Rectal smooth muscle tissue (tissue), 1 donor: ENCODE measurements around the gene CERS3.
A peak's percentile ranks its signal among the peaks of the same experiment; 100 is the strongest.

ENCODE experiments used
- H3K27ac ChIP-seq: one replicate; pipeline ENCODE4 v1.7.0; 2013; ENCODE audit warnings: low read depth, low read length, inconsistent platforms
- H3K27me3 ChIP-seq: one replicate; pipeline ENCODE4 v1.7.0; 2013; ENCODE audit warnings: low read length; ENCODE audit not compliant: control insufficient read depth, insufficient read depth
- H3K36me3 ChIP-seq: one replicate; pipeline ENCODE4 v1.7.0; 2013; ENCODE audit warnings: low read length; ENCODE audit not compliant: control insufficient read depth, insufficient read depth
- H3K4me1 ChIP-seq: one replicate; pipeline ENCODE4 v1.7.0; 2013; ENCODE audit warnings: low read length; ENCODE audit not compliant: control insufficient read depth, insufficient read depth
- H3K4me3 ChIP-seq: one replicate; pipeline ENCODE4 v1.7.0; 2013; ENCODE audit warnings: low read length
- H3K9ac ChIP-seq: one replicate; pipeline ENCODE4 v1.7.0; 2013; ENCODE audit warnings: low read length

The CERS3 gene

DNA sequence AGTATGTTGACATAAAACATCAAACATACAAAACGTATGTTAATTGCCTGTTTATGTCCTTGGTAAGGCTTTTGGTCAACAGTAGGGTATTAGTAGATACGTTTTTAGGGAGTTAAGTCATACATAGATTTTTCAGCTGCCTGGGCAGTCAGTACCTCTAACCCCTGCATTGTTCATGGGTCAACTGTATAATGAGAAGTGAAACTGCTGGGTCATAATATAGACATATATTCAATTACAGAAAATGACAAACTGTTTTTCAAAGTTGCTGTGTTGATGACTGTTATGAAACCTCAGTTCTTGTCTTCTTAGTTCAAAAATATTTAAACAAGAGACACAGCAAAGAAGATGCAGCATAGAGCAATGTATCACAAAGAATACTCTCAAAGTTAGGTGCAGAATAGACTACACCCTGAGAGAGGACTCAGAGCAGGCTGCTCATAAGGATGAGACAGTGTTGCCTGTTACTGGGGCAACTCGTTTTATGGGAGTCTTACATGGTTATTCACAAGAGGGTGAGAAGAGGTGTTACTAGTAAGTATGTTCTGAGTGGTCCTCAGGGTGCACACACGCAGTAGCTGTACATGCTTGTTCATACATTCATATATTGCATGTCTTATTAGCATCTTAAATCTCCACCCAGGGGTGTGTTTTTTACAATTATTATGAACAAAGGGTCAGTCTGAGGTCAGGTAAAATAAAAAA, 133.9 kb downstream of the CERS3 start:
- peaks cover 2% of the 10 kb centered on the region for H3K4me1 ChIP-seq
- no peak overlapping the region for H3K27ac ChIP-seq
- no peaks in the 10 kb centered on the region for H3K27me3 ChIP-seq
- no peaks in the 10 kb centered on the region for H3K36me3 ChIP-seq
- H3K4me3 ChIP-seq = no peak overlapping the region
- no peak overlapping the region for H3K9ac ChIP-seq

DNA sequence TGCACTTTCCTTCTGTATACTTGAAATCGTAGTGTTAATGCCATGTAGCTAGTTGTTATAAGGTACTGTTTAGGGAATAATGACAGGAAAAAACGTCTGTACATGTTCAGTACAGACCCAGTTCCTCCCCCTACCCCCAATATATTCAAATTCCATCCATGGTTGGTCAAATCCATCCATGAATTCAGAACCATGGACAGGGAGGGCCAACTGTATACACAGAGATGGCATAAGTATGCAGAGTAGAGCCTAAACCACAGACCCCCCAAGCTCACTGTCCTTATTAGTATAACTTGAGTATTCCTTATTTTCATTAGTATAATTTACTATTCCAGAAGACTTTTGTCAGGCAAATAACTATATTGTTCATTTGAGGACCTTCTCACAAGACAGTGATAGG, 135.7 kb downstream of the CERS3 start:
- H3K27ac ChIP-seq = no peak overlapping the region
- peaks cover 2% of the 10 kb centered on the region for H3K4me1 ChIP-seq
- H3K36me3 ChIP-seq = no peaks in the 10 kb centered on the region
- H3K4me3 ChIP-seq = no peak overlapping the region
- H3K27me3 ChIP-seq = no peaks in the 10 kb centered on the region
- no peak overlapping the region for H3K9ac ChIP-seq

- no peak overlapping the region for H3K9ac ChIP-seq
- H3K4me1 ChIP-seq = no peaks in the 10 kb centered on the region
- no peak overlapping the region for H3K4me3 ChIP-seq
- no peaks in the 10 kb centered on the region for H3K27me3 ChIP-seq
- no peak overlapping the region for H3K27ac ChIP-seq
- H3K36me3 ChIP-seq = no peaks in the 10 kb centered on the region
Observed at GRCh38 chr15:100385300-100386050, 143.3 kb downstream of the CERS3 start.

DNA sequence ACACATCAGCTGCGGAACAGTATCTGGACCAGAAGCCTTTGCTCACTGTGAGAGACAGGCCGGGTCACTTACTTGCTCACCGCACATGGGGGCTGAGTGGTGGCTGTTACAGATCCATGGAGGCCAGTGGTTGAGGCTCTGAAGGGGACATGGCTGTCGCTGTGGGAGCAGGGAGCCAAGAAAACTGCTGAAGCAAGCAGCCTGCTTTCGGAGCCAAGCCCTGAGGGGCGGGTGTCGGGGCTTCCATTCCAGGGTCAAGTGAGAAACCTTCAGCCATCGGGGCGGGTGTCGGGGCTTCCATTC, 144.7 kb downstream of the CERS3 start:
- Histone ChIP-seq H3K27me3 (no peaks in the 10 kb centered on the region), H3K9ac (no peak overlapping the region), H3K36me3 (no peaks in the 10 kb centered on the region), H3K27ac (no peak overlapping the region), H3K4me1 (no peaks in the 10 kb centered on the region), H3K4me3 (no peak overlapping the region)

DNA sequence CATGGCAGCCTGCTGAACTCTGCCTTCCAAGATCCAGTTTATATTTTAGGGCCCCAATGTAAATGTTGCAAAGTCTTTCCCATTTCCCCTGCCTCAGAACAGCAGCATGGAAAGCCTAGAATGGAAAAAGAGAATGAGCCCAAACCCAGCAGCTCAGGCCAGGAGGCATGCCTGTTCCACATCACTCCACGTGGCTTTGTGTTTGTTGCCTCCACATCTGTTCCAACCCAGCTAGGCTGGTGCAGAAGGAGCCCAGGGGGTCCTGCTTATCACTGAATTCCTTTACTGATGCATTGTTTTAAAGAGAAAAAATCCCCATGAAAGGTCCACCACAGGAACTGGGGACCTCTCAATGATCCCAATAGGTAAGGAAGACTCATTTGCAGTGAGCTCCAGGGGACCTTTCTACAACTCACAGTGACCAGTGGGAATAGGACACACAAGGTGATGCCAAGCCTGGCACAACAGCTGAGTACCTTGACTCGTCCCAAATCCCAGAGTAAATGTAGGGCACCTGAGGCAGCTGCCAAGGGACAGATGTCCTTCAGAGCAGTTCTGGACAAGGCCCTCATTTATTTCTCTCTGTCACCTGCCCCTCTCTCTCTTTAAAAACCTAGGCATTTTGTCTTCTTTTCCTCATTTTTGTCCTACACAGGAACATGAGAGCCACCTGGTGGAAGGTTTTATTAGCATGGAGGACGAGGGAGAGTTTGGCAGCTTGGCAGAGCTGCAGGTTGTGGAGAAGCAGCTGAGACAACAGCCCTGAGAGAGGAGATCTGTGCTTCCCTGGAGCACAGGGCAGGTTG, 145.2 kb downstream of the CERS3 start:
- H3K4me3 ChIP-seq = no peak overlapping the region
- no peaks in the 10 kb centered on the region for H3K36me3 ChIP-seq
- H3K27ac ChIP-seq = no peak overlapping the region
- H3K27me3 ChIP-seq = no peaks in the 10 kb centered on the region
- no peak overlapping the region for H3K9ac ChIP-seq
- H3K4me1 ChIP-seq = no peaks in the 10 kb centered on the region

DNA sequence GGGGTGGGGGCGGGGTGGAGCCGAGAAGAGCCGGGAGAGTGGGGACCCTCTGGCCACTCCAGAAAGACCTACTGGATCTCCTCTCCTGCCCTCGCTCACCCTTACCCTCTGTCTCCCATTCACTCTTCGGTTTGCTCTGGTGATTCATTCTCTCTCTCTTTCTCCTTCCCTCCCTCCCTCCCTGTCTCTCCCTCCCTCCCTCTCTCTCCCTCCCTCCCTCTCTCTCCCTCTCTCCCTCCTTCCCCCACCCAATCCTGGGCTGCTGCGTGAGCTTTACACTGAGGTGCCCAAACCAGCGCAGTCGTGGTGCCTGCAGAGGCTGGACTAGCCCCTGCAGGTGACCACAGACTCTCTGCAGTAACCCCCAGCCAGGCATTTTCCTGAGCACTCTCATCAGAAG, 154.8 kb downstream of the CERS3 start:
- Histone ChIP-seq H3K9ac (no peak overlapping the region), H3K27me3 (peaks cover 2% of the 10 kb centered on the region), H3K36me3 (no peaks in the 10 kb centered on the region), H3K27ac (no peak overlapping the region), H3K4me3 (no peak overlapping the region), H3K4me1 (no peaks in the 10 kb centered on the region)

- peak overlapping the region; percentile 30 for H3K4me3 ChIP-seq
Observed at GRCh38 chr15:100373120-100373896, 155.4 kb downstream of the CERS3 start.

DNA sequence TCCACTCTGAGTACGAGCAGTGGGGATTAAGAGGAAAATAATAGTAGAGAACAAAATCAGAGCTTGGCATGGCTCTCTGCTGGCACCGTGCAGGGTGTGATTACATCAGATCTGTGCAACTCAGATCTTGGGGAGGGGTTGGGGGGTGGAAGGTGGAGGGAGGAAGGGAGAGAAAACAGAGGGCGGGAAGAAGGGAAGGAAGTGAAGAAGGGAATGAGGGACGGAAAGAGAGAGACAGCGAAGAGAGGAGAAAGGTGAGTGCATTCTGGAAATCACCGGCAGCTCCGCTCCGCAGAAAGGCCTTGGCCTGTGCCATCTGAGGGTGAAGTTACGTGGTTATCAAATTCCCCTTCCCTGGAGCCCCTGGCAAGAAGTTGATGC, 156.0 kb downstream of the CERS3 start:
- H3K4me3 ChIP-seq = peak overlapping the region; percentile 30
- peaks cover 2% of the 10 kb centered on the region for H3K27me3 ChIP-seq
- no peak overlapping the region for H3K9ac ChIP-seq

More at GRCh38 chr15:100373120-100373896, 155.4 kb downstream of the CERS3 start:
- Histone ChIP-seq H3K27me3 (peaks cover 2% of the 10 kb centered on the region), H3K9ac (no peak overlapping the region), H3K36me3 (no peaks in the 10 kb centered on the region), H3K27ac (no peak overlapping the region), H3K4me1 (no peaks in the 10 kb centered on the region)

GRCh38 chr15:100355342-100355741, 173.4 kb downstream of the CERS3 start:
- H3K4me1 ChIP-seq = no peaks in the 10 kb centered on the region
- no peaks in the 10 kb centered on the region for H3K27me3 ChIP-seq
- no peaks in the 10 kb centered on the region for H3K36me3 ChIP-seq
- no peak overlapping the region for H3K9ac ChIP-seq
- H3K4me3 ChIP-seq = no peak overlapping the region
- no peak overlapping the region for H3K27ac ChIP-seq

More for the DNA sequence above, 156.0 kb downstream of the CERS3 start:
- no peaks in the 10 kb centered on the region for H3K4me1 ChIP-seq
- no peak overlapping the region for H3K27ac ChIP-seq
- H3K36me3 ChIP-seq = no peaks in the 10 kb centered on the region

DNA sequence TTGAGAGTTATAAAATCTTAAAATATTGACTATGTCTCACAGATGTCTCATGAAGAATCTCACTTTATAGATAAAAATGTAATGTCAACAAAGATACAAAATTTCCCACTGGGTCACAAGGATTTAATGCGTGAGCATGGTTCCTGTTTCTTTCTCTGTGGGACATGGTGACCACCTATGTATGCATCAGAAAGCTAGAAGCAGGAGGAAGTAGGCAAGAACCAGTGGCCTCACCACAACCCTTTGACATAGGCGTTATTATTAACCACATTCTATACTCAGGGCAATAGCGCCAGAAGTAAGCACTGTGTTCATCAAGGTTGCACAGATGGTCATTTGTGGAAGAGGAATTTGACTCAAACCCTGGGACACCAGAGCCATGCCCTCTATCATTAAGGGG, 175.3 kb downstream of the CERS3 start:
- H3K27ac ChIP-seq = no peak overlapping the region
- no peaks in the 10 kb centered on the region for H3K27me3 ChIP-seq
- peaks cover 3% of the 10 kb centered on the region for H3K4me1 ChIP-seq
- no peak overlapping the region for H3K4me3 ChIP-seq
- H3K9ac ChIP-seq = no peak overlapping the region
- H3K36me3 ChIP-seq = no peaks in the 10 kb centered on the region

GRCh38 chr15:100350434-100351226, 178.1 kb downstream of the CERS3 start:
- H3K4me1 ChIP-seq = peaks cover 3% of the 10 kb centered on the region
- no peaks in the 10 kb centered on the region for H3K27me3 ChIP-seq
- H3K36me3 ChIP-seq = no peaks in the 10 kb centered on the region
- H3K9ac ChIP-seq = no peak overlapping the region
- H3K4me3 ChIP-seq = peak overlapping the region; percentile 92
- peak overlapping the region; percentile 95 for H3K27ac ChIP-seq
